ENCODE results near the gene THPO.

The THPO gene

DNA sequence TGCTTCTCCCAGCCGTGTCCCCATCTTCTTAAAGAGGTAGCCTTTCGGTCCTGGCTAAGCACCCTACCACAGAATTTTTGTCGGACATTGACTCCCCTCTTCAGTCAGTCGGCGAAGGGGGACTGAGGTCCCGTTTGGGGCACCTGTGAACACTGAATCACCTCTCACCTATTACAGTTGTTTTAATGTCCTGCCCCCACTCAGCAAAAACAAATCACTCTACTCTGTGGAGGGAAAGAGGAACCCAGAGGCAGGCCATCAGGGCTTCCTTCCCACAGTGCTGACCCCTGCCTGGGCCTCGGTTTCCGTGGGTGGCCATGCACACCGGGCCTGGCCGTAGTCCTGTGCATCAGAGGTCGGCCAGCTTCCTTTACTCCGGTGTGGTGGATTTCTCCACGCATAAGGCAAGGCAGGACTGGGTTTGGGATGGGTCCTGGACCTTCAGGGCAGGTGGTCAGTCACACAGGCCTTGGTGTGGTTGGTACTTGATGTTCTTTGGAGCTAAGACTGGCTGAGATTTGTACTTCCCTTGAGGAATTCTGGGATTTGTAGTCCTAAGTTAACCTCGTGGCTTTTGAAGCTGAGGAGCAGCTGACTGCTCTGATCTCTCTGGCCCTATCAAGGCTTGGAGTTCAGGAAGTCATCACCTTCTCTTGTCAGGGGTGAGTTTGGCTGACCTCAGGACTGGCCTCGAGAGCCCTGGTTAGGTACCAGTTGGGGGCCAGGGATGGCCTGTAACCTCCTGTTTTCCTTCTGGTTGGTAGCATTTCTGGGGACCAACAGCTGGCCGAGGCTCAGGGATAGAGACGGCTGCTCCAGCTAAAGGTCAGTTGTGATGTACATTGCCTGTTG is 41.2 kb downstream of the THPO start:
- peak overlapping the region; percentile 89 for H3K4me3 ChIP-seq
- H3K27ac ChIP-seq, result peak overlapping the region; percentile 96 to 98
- no peak for DNase-seq (ENCODE audit: low spot score)
- TF ChIP-seq, protein P1, sequence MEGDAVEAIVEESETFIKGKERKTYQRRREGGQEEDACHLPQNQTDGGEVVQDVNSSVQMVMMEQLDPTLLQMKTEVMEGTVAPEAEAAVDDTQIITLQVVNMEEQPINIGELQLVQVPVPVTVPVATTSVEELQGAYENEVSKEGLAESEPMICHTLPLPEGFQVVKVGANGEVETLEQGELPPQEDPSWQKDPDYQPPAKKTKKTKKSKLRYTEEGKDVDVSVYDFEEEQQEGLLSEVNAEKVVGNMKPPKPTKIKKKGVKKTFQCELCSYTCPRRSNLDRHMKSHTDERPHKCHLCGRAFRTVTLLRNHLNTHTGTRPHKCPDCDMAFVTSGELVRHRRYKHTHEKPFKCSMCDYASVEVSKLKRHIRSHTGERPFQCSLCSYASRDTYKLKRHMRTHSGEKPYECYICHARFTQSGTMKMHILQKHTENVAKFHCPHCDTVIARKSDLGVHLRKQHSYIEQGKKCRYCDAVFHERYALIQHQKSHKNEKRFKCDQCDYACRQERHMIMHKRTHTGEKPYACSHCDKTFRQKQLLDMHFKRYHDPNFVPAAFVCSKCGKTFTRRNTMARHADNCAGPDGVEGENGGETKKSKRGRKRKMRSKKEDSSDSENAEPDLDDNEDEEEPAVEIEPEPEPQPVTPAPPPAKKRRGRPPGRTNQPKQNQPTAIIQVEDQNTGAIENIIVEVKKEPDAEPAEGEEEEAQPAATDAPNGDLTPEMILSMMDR (IDR thresholded peaks at IDR 0.05), result no peak

DNA sequence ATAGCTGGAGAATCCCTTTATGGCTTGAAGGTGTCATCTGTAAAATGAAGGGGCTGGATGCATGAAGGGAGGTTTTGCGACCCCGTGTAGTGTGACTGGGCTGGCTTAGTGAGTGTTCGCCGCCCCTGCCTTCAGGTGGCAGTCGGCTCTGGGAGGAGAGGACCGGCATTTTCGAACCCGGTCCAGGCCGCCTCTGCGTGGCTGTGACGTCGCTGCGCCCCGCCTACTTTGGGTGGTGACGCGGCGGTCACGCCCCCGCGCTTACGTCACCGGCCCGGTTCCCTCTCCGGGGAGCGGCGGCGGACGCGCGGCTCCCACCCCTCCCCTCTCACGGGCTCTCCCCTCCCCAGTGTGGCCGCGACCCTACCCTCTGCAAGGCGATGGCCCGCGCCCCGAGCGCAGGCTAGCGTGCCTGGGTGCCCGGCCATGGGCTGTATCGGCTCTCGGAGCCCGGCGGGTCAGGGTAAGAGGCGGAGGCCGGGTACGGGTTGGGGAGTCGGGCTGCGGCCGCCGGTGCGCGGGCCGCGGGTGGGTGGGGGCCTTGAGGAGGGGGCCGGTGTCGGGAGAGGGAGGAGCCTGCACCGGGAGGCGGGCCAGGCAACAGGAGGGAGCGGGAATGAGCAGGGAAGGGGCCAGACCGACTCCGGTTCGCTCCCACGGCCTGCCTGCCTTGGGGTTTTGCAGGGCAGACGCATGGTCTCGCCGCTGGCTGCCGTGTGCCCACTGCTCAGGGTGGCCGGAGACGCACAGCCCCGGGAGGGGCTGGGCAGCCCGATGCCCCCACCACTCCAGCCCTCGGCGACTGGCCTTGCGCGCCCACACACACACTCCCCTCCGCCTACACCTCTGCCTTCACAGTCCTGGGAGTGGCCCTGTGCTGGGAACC is 42.1 kb downstream of the THPO start:
- Histone ChIP-seq H3K4me3 (peak overlapping the region; percentile 89), H3K27ac (peak overlapping the region; percentile 96 to 98)
- TF ChIP-seq, protein P1 (IDR thresholded peaks at IDR 0.05), result no peak
- peak; percentile 91 for DNase-seq (ENCODE audit: low spot score)

DNA sequence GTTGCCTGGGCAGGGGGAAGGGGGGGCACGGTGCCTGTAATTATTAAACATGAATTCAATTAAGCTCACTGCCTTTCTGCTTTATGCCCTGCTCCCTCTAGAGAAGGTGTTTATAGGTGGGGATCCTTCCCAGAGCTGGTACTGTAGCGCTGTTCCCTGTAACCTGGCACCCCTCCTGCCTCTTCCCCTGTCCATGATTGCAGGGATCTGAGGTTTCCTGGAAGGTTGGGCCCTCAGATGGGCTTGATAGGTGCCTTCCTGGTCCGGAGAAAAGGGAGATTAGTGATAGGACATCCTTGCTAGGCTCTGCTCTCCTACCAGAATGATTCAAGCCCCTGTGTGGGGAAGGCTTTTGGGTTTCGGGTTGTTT is 42.7 kb downstream of the THPO start:
- TF ChIP-seq, protein P1 (IDR thresholded peaks at IDR 0.05), result no peak
- DNase-seq (ENCODE audit: low spot score), result no peak
- Histone ChIP-seq H3K27ac (peak overlapping the region; percentile 96 to 98), H3K4me3 (peak overlapping the region; percentile 89)

DNA sequence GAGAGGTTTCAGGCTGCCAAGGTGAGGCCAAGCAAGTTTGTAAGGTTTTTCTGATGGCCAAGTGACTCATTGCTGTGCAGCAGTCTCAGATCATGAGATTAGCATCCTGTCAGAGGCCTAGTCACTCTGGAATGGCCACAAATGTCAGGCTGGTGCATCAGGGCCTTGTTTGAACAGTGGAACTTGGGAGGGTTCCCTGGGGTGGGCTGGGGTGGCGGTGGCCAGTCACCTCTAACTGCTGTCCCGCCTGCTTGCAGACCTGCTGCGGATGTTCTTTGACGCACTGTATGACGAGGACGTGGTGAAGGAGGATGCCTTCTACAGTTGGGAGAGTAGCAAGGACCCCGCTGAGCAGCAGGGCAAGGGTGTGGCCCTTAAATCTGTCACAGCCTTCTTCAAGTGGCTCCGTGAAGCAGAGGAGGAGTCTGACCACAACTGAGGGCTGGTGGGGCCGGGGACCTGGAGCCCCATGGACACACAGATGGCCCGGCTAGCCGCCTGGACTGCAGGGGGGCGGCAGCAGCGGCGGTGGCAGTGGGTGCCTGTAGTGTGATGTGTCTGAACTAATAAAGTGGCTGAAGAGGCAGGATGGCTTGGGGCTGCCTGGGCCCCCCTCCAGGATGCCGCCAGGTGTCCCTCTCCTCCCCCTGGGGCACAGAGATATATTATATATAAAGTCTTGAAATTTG is 43.4 kb downstream of the THPO start:
- peak overlapping the region; percentile 44 to 96 for H3K27ac ChIP-seq
- TF ChIP-seq, protein P1 (IDR thresholded peaks at IDR 0.05), result no peak
- no peak overlapping the region for H3K4me3 ChIP-seq
- no peak for DNase-seq (ENCODE audit: low spot score)

DNA sequence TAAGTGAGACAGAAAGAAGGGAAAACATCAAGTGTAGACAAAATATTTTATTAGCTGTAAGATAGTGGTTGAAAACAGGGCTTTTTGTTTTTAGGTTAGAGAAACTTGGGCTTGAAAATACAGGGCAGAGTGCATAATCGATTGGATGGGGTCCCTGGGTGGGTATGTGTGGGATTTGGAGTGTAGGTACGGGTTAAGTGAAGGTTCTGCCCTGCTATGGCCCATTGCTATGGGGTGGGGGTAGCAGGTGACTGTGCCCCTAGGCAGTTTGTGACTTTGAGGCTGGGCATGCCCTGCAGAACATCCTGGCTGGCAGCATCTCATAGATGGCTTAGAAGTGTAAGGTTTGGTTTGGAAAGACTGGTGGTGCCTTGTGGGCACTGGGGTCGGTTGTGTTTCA is 44.3 kb downstream of the THPO start:
- no peak overlapping the region for H3K27ac ChIP-seq
- TF ChIP-seq, protein P1 (IDR thresholded peaks at IDR 0.05), result no peak
- DNase-seq (ENCODE audit: low spot score), result no peak
- no peak overlapping the region for H3K4me3 ChIP-seq

DNA sequence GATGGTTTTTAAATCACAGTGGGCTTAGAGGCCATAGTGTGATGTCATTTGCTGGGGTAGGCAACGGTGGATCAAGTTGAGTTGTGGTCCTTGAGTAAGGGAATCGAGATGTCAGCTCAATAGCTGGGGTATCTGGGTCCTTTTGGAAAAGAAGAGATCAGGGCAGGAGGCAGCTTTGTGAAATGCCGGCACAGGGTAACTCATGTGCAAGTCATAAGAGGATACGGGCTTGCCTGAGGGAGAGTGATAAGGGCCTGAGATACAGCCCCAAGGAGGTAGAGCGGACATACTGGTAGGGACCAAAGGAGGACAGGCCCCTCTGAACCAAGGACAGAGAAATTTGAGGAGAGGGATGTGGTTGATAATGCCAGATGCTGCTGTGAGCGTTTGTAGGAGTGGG is 44.8 kb downstream of the THPO start:
- Histone ChIP-seq H3K4me3 (no peak overlapping the region), H3K27ac (peak overlapping the region in 1 of 2 donors; percentile 18)
- TF ChIP-seq, protein P1 (IDR thresholded peaks at IDR 0.05), result no peak
- DNase-seq (ENCODE audit: low spot score), result no peak
